ENCODE measurements around the gene KRAS.

The KRAS gene

GRCh38 chr12:25195056-25195971, 55.4 kb downstream of the KRAS start, which contains the start of the genes DNAI7 and ETFRF1:
DNAI7 (minus strand) TSS chr12:25195160; CDS start chr12:25195078, 82 bp downstream.
ETFRF1 (plus strand) TSS chr12:25195237; CDS start chr12:25203957, 8,720 bp downstream.
- DNase-seq (ENCODE audit: low spot score), result peak; percentile 98

GRCh38 chr12:25194722-25195055, 56.0 kb downstream of the KRAS start:
- DNase-seq (ENCODE audit: low spot score), result no peak

- peak; percentile 8 for DNase-seq (ENCODE audit: low spot score)
These were observed 56.5 kb downstream of the KRAS start for GRCh38 chr12:25194214-25194613.

- DNase-seq (ENCODE audit: low spot score), result no peak
These were observed 59.9 kb downstream of the KRAS start for GRCh38 chr12:25190793-25191192.

GRCh38 chr12:25189656-25190055, 61.1 kb downstream of the KRAS start:
- no peak for DNase-seq (ENCODE audit: low spot score)

- peak; percentile 77 for DNase-seq (ENCODE audit: low spot score)
These were observed 62.9 kb downstream of the KRAS start for GRCh38 chr12:25187781-25188180.

- DNase-seq (ENCODE audit: low spot score), result no peak
These were observed 63.8 kb downstream of the KRAS start for GRCh38 chr12:25186788-25187402.

GRCh38 chr12:25186038-25186787, 64.5 kb downstream of the KRAS start:
- no peak for DNase-seq (ENCODE audit: low spot score)

GRCh38 chr12:25184132-25184531, 66.6 kb downstream of the KRAS start:
- no peak for DNase-seq (ENCODE audit: low spot score)

GRCh38 chr12:25182765-25183164, 68.0 kb downstream of the KRAS start:
- DNase-seq (ENCODE audit: low spot score), result no peak

- DNase-seq (ENCODE audit: low spot score), result no peak
These were observed 87.9 kb downstream of the KRAS start for GRCh38 chr12:25162866-25163265.

- DNase-seq (ENCODE audit: low spot score), result no peak
These were observed 94.7 kb downstream of the KRAS start for GRCh38 chr12:25156061-25156460.

GRCh38 chr12:25155022-25155576, 95.6 kb downstream of the KRAS start:
- DNase-seq (ENCODE audit: low spot score), result peak; percentile 39
